Prostate gland (tissue), 2 donors: ENCODE measurements around the gene SOHLH1. TPM values are rescaled to one million over a fixed set of nuclear protein-coding genes. Genes with fewer than 3 reads are reported as not detected.

Experiments
- DNase-seq: peaks from one replicate; pipeline ENCODE4 v3.0.0-alpha.2; 2019; ENCODE audit warnings: low spot score
- H3K27ac ChIP-seq, 2 donors: fragments of 200-600 bp; sonication (generic); 2 replicates each; pipeline ENCODE4 v1.5.1; 2017 to 2019
- H3K27me3 ChIP-seq: fragments of 200-600 bp; sonication (generic); replicated peaks from 2 replicates; pipeline ENCODE4 v1.5.1; 2019; ENCODE audit not compliant: insufficient read depth
- H3K36me3 ChIP-seq, 2 donors: fragments of 200-600 bp; sonication (generic); 1 replicate in 1 of 2; 2 replicates in 1 of 2; pipeline versions ENCODE4 v1.5.1 to v1.8.1; 2017 to 2019
- H3K4me1 ChIP-seq: fragments of 200-600 bp; sonication (generic); replicated peaks from 2 replicates; pipeline ENCODE4 v1.5.1; 2019
- H3K4me3 ChIP-seq, 2 donors: fragments of 200-600 bp; sonication (generic); 2 replicates each; pipeline ENCODE4 v1.5.1; 2017 to 2019
- H3K9me3 ChIP-seq: fragments of 200-600 bp; sonication (generic); 2 replicates; pipeline ENCODE4 v1.5.1; 2017
- CTCF ChIP-seq, 4 experiments: fragments of 200-600 bp in 2 of 4; fragments of 450-650 bp in 2 of 4; sonication (generic) in 2 of 4; IDR thresholded peaks; 1 replicate in 3 of 4; 2 replicates in 1 of 4; pipeline ENCODE4 v1.5.1; 2016 to 2019; ENCODE audit warnings: antibody characterized with exemption in 4 of 4, mild to moderate bottlenecking in 2 of 4, moderate library complexity in 2 of 4
- POLR2A ChIP-seq: fragments of 450-650 bp; IDR thresholded peaks from one replicate; pipeline ENCODE4 v1.6.1; 2016; ENCODE audit warnings: antibody characterized with exemption, mild to moderate bottlenecking
- POLR2AphosphoS5 ChIP-seq: sonication (generic); formaldehyde crosslinking; IDR thresholded peaks from one replicate; pipeline ENCODE4 v1.6.1; 2017; ENCODE audit warnings: antibody characterized with exemption
- WGBS: methylation state at CpG from one replicate; pipeline ENCODE4 v1.1.5; 2018; 5-methylcytosine and 5-hydroxymethylcytosine counted together
- intact Hi-C: fragments of 100-400 bp; cut with DNase I; formaldehyde crosslinking; loops from one replicate; pipeline ENCODE4 v1.14.2; 2022
- total RNA-seq, 2 donors: library from RNA; depleted of rRNA; stranded (reverse); fragments of >200 nt; gene quantifications; one replicate each; pipeline ENCODE4 v1.1.0, GENCODE V29; 2016

Gene SOHLH1
- total RNA-seq, 2 donors from 2014 or later, result 16.8 TPM; not detected in 1

DNA sequence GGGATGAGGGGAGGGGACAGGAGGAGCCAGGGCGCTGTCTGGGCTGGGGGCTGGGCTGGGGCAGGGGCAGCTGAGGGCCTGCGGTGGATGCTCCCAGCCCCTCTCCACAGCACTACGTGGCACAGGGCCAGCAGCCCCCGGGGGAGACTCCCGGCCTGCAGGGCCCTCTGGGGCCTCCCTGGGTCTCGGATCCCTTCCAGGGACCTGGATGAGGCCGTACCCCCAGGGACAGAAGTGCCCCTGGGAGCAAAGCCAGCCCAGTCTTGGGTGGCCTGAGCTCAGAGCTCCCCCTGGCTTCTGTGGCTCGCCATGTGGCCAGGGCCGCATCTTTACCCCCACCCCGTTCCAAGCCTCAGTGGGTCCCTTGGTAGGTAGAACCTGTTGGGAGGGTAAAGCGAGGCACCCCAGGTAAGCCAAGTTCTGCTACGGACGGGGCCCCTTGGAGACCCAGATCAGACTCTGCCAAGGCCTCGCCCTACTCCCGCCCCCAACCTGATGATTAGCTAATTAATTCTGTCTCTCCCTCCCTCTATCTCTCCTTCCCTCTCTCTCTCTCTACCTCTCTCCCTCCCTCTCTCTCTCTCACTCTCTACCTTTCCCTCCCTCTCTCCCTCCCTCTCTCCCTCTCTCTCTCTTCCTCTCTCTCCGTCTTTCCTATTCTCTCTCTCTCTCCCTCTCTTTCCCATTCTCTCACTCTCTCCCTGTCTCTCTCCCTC is 27.0 kb upstream of the SOHLH1 start:
- Histone ChIP-seq H3K4me3 (no peak overlapping the region), H3K27ac (no peak overlapping the region), H3K9me3 (no peaks in the 10 kb centered on the region), H3K4me1 (no peaks in the 10 kb centered on the region), H3K27me3 (peaks cover 7% of the 10 kb centered on the region), H3K36me3 (no peaks in the 10 kb centered on the region)
- 64% methylated on average over 12 of the region's 16 CpGs for WGBS
- no peak for DNase-seq
- intact Hi-C loops, result no loop called here
- TF ChIP-seq POLR2AphosphoS5 (no peak), CTCF (IDR thresholded peaks at IDR 0.05) (no peak), POLR2A (no peak)

DNA sequence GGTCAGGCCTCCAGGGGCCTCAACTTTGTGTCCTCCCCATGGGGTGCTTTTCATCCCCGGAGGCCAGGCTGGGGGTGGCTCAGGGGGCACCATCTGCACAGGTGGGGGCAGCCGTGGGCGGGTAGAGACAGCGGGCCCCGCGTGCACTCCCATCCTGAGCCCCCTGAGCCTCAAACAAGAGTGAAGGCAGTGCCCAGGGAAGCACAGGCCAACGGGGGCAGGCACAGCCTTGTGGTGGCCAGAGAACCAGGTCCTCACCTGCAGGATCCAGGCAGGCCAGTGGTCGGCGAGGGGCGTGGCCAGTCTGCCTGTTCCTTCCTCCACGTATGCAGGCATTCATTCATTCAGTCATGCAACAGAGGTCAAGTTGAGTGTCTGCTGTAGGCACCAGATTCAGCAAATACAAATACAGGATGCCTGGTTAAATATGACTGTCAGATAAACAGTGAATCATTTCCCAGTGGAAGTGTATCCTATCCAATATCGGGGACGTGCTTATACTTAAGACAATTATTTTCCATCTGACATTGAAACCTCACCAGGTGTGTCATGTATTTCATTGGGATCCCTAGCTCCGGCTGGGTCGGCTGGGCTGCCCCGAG is 25.0 kb upstream of the SOHLH1 start:
- Histone ChIP-seq H3K36me3 (no peaks in the 10 kb centered on the region), H3K4me3 (no peak overlapping the region), H3K9me3 (no peaks in the 10 kb centered on the region), H3K4me1 (no peaks in the 10 kb centered on the region), H3K27ac (no peak overlapping the region), H3K27me3 (peaks cover 7% of the 10 kb centered on the region)
- no peak for TF ChIP-seq POLR2AphosphoS5
- TF ChIP-seq POLR2A, result no peak
- TF ChIP-seq CTCF (IDR thresholded peaks at IDR 0.05), result no peak
- DNase-seq, result no peak
- intact Hi-C loops, result no loop called here
- 78% methylated on average over 16 of the region's 16 CpGs for WGBS

DNA sequence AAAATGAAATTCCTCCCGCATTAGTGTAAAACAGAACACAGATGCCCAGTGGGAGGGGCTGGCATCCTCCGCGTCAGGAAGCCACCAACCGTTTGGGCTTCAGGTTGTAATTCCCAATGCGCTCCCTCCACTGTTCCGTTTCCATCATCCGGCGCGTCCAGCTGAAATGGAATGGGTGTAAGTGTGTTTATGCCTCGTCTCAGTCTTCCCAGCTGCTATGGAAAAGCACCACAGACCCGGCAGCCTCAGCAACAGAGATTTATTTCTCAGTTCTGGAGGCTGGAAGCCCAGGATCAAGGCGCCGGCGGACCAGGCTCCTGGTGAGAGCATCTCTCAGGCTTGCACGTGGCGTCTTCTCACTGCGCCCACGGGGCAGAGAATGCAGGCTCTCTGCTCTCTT is 23.1 kb upstream of the SOHLH1 start:
- TF ChIP-seq POLR2A, result no peak
- TF ChIP-seq CTCF (IDR thresholded peaks at IDR 0.05), result no peak
- H3K27me3 ChIP-seq, result peaks cover 9% of the 10 kb centered on the region

GRCh38 chr9:135719472-135719871 is 20.2 kb upstream of the SOHLH1 start:
- no peaks in the 10 kb centered on the region for H3K9me3 ChIP-seq
- H3K4me3 ChIP-seq, result no peak overlapping the region
- intact Hi-C loops, result no loop called here
- 73% methylated on average over 9 of the region's 9 CpGs for WGBS
- H3K36me3 ChIP-seq, result no peaks in the 10 kb centered on the region
- TF ChIP-seq CTCF (IDR thresholded peaks at IDR 0.05), result no peak
- no peak for TF ChIP-seq POLR2AphosphoS5
- no peak for TF ChIP-seq POLR2A
- no peak for DNase-seq
- H3K27me3 ChIP-seq, result peaks cover 14% of the 10 kb centered on the region
- H3K27ac ChIP-seq, result no peak overlapping the region
- no peaks in the 10 kb centered on the region for H3K4me1 ChIP-seq

More for the DNA sequence above, 23.1 kb upstream of the SOHLH1 start:
- intact Hi-C loops, result no loop called here
- Histone ChIP-seq H3K4me3 (no peak overlapping the region), H3K9me3 (no peaks in the 10 kb centered on the region), H3K27ac (no peak overlapping the region), H3K4me1 (no peaks in the 10 kb centered on the region), H3K36me3 (no peaks in the 10 kb centered on the region)
- 60% methylated on average over 18 of the region's 18 CpGs for WGBS
- DNase-seq, result no peak

DNA sequence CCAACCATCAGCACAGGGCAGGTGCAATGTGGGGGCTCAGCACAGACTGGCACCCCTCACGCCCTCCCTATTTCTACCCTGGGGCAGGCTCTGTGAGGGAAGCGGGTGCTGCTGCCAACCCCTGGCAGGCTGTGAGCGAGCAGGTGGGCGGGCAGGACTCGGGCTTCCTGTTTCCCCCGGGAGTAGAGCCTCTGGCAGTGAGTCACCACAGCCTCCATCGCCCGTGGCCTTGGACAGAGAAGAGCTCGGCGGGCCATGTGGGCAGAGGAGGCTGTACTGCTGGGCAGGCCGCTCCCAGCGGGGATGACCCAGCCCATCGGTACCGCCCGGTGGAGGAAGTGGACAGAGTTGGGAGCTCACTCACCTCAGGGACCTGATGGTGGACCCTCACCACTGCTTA is 19.3 kb upstream of the SOHLH1 start:
- intact Hi-C loops, result no loop called here
- no peaks in the 10 kb centered on the region for H3K9me3 ChIP-seq
- H3K27me3 ChIP-seq, result peaks cover 16% of the 10 kb centered on the region
- 69% methylated on average over 12 of the region's 15 CpGs for WGBS
- TF ChIP-seq POLR2A (no peak), POLR2AphosphoS5 (no peak), CTCF (IDR thresholded peaks at IDR 0.05) (no peak)
- no peaks in the 10 kb centered on the region for H3K36me3 ChIP-seq
- no peak overlapping the region for H3K4me3 ChIP-seq
- no peaks in the 10 kb centered on the region for H3K4me1 ChIP-seq
- no peak for DNase-seq
- H3K27ac ChIP-seq, result no peak overlapping the region
